HUES48 (cell line): ENCODE measurements around the gene NDUFV2.
"Not testable (repeated sequence)": the region's sequence is repeated elsewhere in the genome, so short reads cannot be mapped to it uniquely, and the experiment has no call there.

Experiments used
- H3K27ac ChIP-seq: one replicate; pipeline ENCODE4 v1.7.0; 2013; ENCODE audit warnings: low read depth, low read length, inconsistent platforms
- H3K27me3 ChIP-seq: 2 replicates; pipeline ENCODE4 v1.6.1; 2013; ENCODE audit warnings: mild to moderate bottlenecking, low read length; ENCODE audit not compliant: control insufficient read depth, insufficient read depth
- H3K36me3 ChIP-seq: 2 replicates; pipeline ENCODE4 v1.6.1; 2013; ENCODE audit warnings: low read length; ENCODE audit not compliant: control insufficient read depth, insufficient read depth
- H3K4me1 ChIP-seq: 2 replicates; pipeline ENCODE4 v1.6.1; 2013; ENCODE audit warnings: mild to moderate bottlenecking, low read length; ENCODE audit not compliant: control insufficient read depth, insufficient read depth
- H3K4me3 ChIP-seq: 2 replicates; pipeline ENCODE4 v1.5.1; 2013; ENCODE audit warnings: mild to moderate bottlenecking, low read depth, low read length
- H3K9ac ChIP-seq: 2 replicates; pipeline ENCODE4 v1.6.1; 2013; ENCODE audit warnings: mild to moderate bottlenecking, low read depth, low read length, moderate library complexity
- H3K9me3 ChIP-seq: 2 replicates; pipeline ENCODE4 v1.6.1; 2013; ENCODE audit warnings: low read length; ENCODE audit not compliant: control insufficient read depth, insufficient read depth

Gene NDUFV2

GRCh38 chr18:9090578-9090977, 11.9 kb upstream of the NDUFV2 start:
- Histone ChIP-seq H3K4me1 (peaks cover 3% of the 10 kb centered on the region), H3K9ac (no peak overlapping the region), H3K27ac (no peak overlapping the region), H3K27me3 (no peaks in the 10 kb centered on the region), H3K9me3 (no peaks in the 10 kb centered on the region), H3K4me3 (no peak overlapping the region), H3K36me3 (no peaks in the 10 kb centered on the region)

DNA sequence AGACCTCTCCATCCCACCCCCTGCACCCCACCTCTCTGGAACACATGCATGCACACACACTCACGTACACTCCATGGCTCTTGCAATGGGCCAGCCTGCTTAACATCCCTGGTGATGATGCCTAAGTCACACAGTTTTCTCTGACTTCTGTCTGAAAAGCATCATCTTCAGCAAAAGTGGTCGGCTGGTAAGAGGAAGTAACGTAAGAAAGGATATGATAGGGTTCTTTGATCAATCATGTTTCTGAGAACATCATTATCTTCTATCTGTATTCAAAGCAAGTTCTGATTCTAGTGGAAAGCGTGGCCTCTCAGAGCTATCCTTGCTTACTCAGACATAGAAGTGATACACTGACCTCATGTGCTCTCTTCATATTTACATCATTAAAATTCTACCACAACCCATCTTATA, 11.4 kb upstream of the NDUFV2 start:
- H3K9me3 ChIP-seq: no peaks in the 10 kb centered on the region
- no peak overlapping the region for H3K9ac ChIP-seq
- H3K4me1 ChIP-seq: peaks cover 8% of the 10 kb centered on the region
- no peak overlapping the region for H3K4me3 ChIP-seq
- H3K27ac ChIP-seq: no peak overlapping the region
- no peaks in the 10 kb centered on the region for H3K27me3 ChIP-seq
- no peaks in the 10 kb centered on the region for H3K36me3 ChIP-seq

GRCh38 chr18:9092665-9093064, 9.8 kb upstream of the NDUFV2 start:
- Histone ChIP-seq H3K4me1 (peaks cover 22% of the 10 kb centered on the region), H3K9me3 (no peaks in the 10 kb centered on the region), H3K36me3 (no peaks in the 10 kb centered on the region), H3K4me3 (no peak overlapping the region), H3K9ac (no peak overlapping the region), H3K27me3 (no peaks in the 10 kb centered on the region), H3K27ac (no peak overlapping the region)

GRCh38 chr18:9093109-9093508, 9.4 kb upstream of the NDUFV2 start:
- peaks cover 26% of the 10 kb centered on the region for H3K4me1 ChIP-seq
- H3K27ac ChIP-seq, H3K36me3 ChIP-seq, H3K9me3 ChIP-seq, H3K4me3 ChIP-seq, H3K9ac ChIP-seq, H3K27me3 ChIP-seq: not testable (repeated sequence)

GRCh38 chr18:9094307-9095226, 7.9 kb upstream of the NDUFV2 start:
- Histone ChIP-seq H3K9me3 (no peaks in the 10 kb centered on the region), H3K4me3 (no peak overlapping the region), H3K27ac (no peak overlapping the region), H3K9ac (no peak overlapping the region), H3K4me1 (peaks cover 26% of the 10 kb centered on the region), H3K36me3 (no peaks in the 10 kb centered on the region), H3K27me3 (no peaks in the 10 kb centered on the region)

- Histone ChIP-seq H3K27ac (no peak overlapping the region), H3K27me3 (no peaks in the 10 kb centered on the region), H3K9ac (no peak overlapping the region), H3K9me3 (no peaks in the 10 kb centered on the region), H3K36me3 (no peaks in the 10 kb centered on the region), H3K4me3 (no peak overlapping the region), H3K4me1 (peaks cover 26% of the 10 kb centered on the region)
These were observed 7.0 kb upstream of the NDUFV2 start for GRCh38 chr18:9095297-9096006.

DNA sequence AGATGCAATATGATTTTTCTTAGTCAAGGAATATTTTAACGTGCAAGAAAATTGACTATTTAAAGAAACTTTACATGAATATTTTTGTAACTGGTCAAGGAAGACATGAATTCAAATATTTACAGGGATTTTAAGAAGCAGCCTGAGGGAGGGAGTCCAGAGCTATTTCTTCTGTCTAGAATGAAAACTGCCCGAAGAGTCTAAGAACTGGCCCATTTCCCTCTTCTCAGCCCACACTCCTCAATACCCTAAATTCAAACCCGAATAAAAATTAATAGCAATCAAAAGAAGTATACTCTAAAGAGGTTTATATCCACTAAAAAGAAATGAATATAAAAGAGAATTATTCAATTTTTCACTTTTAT, 6.5 kb upstream of the NDUFV2 start:
- Histone ChIP-seq H3K9me3 (no peaks in the 10 kb centered on the region), H3K4me3 (no peak overlapping the region), H3K27me3 (no peaks in the 10 kb centered on the region), H3K27ac (no peak overlapping the region), H3K9ac (no peak overlapping the region), H3K4me1 (peaks cover 26% of the 10 kb centered on the region), H3K36me3 (no peaks in the 10 kb centered on the region)

DNA sequence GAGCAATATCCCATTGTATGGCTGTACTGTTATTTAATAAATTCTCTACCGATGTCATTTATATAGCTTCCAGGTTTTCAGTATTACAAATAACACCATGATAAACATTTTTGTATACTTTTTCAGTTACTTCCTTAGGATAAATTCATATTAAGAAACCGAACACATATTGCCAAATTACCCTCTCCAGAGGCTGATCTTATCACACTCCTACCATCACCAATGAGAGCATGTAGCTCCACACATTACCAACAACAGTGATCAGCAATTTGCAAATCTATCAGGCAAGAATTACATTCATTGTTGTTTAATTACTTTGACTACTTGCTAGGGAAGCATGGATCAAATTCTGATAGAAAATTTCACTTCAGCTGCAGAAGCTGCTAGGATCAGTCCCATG, 5.8 kb upstream of the NDUFV2 start:
- Histone ChIP-seq H3K27me3 (no peaks in the 10 kb centered on the region), H3K4me1 (peaks cover 27% of the 10 kb centered on the region), H3K27ac (no peak overlapping the region)

DNA sequence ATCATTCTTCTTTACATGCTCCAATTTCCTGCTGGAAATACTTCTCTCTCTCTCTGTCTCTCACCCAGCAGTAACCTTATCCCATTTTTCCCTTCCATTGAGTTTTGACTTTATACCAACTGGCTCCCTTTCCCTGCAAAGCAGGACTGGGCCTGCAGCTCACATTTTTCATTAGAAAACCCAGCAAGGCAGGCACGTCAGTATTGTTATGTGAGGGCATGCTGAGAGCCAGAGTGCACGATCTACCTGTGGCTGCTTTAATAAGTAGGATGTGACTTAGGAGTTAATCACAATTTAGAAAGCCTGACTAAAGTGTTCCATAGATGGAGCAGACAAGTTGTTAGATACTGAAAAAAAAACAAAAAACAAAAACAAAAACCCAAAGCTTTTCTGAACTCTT, 5.2 kb upstream of the NDUFV2 start:
- H3K9me3 ChIP-seq: no peaks in the 10 kb centered on the region

More for the DNA sequence above, 5.8 kb upstream of the NDUFV2 start:
- peak overlapping the region; percentile 20; the same call in 1 of the 2 replicates for H3K4me3 ChIP-seq
- H3K36me3 ChIP-seq: no peaks in the 10 kb centered on the region
- no peak overlapping the region for H3K9ac ChIP-seq
- no peaks in the 10 kb centered on the region for H3K9me3 ChIP-seq

GRCh38 chr18:9100796-9101195, 1.7 kb upstream of the NDUFV2 start:
- Histone ChIP-seq H3K27ac (no peak overlapping the region), H3K9ac (no peak overlapping the region)

More for the DNA sequence above, 5.2 kb upstream of the NDUFV2 start:
- peak overlapping the region; percentile 34 for H3K27ac ChIP-seq
- peaks cover 33% of the 10 kb centered on the region for H3K4me1 ChIP-seq
- no peak overlapping the region; the same call in 1 of the 2 replicates for H3K9ac ChIP-seq
- H3K4me3 ChIP-seq: peak overlapping the region; percentile 18; the same call in 1 of the 2 replicates
- no peaks in the 10 kb centered on the region for H3K36me3 ChIP-seq
- H3K27me3 ChIP-seq: no peaks in the 10 kb centered on the region

More at GRCh38 chr18:9100796-9101195, 1.7 kb upstream of the NDUFV2 start:
- peaks cover 8% of the 10 kb centered on the region for H3K36me3 ChIP-seq
- peaks cover 43% of the 10 kb centered on the region for H3K4me1 ChIP-seq
- H3K27me3 ChIP-seq: no peaks in the 10 kb centered on the region
- H3K4me3 ChIP-seq: no peak overlapping the region
- H3K9me3 ChIP-seq: no peaks in the 10 kb centered on the region
